GM18508 (cell line): ENCODE data around the gene PSRC1.
"Not testable (repeated sequence)": the region's sequence is repeated elsewhere in the genome, so short reads cannot be mapped to it uniquely, and the experiment has no call there.

Experiments used
- ATAC-seq: cut with Tn5 transposase; IDR thresholded peaks from one replicate; pipeline ENCODE4 v1.9.1; 2021; ENCODE audit warnings: moderate number of reproducible peaks; ENCODE audit not compliant: insufficient read depth, unreplicated experiment

Gene PSRC1

GRCh38 chr1:109298666-109299557 lies 16.0 kb upstream of the PSRC1 start:
- ATAC-seq: no peak

- ATAC-seq: no peak
Observed at GRCh38 chr1:109296782-109297181, 13.8 kb upstream of the PSRC1 start.

DNA sequence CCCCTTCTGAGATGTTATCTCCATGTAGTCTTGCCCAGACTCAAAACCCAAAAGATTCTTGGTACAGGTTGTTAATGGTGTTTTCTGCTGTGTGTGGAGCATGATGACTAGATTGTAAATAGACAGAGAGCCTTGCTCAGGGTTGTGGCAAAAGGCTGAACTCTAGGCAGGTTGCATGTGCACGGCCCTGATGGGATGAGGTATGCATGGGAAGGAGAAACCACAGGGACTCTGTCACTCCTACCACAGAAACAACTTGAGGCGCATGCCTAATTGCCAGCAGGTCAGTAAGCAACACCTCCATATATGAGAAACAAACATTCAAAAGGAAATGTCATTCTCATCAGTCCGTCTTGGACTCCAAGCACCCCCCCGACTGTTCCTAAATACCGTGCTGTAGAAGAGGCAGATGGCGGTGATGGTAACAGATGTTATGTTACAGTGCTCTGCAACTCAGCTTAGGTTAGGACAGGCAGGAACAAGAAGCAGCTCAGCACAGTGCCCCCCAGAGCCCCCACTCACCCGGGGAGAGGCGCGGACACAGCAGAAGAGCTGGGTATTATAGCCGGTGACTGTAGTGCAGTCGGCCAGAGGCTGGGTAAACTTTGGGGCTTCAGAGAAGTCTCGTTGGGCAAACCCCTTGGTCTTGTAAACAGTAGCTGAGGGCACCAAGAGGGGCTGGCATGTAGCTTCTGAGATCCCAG lies 12.9 kb upstream of the PSRC1 start:
- no peak for ATAC-seq

- ATAC-seq: no peak
Observed at GRCh38 chr1:109294481-109294880, 11.5 kb upstream of the PSRC1 start.

GRCh38 chr1:109293026-109293425 lies 10.1 kb upstream of the PSRC1 start:
- no peak for ATAC-seq

GRCh38 chr1:109292364-109292763 lies 9.4 kb upstream of the PSRC1 start:
- no peak for ATAC-seq

GRCh38 chr1:109290998-109291397 lies 8.1 kb upstream of the PSRC1 start:
- no peak for ATAC-seq

DNA sequence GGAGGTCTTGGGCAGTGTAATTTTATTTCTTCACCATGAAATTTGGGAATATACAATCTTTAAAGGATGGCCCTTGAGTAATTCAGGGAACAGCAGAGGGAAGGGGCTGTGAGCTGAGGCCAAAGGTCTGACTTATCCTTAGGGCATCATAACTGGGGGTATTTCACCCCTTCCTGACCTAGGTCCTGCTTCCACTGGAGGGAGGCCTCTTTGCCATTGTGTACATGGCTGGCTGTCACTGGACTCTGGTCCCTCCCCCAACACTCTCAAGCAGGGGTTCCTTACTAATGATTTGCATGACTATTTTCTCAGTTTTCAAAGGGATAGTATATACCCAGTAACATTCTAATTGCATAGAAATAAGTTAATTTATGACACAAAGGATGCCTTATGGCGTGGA lies 7.2 kb upstream of the PSRC1 start:
- no peak for ATAC-seq

- ATAC-seq: not testable (repeated sequence)
Observed at GRCh38 chr1:109286762-109287161, 3.8 kb upstream of the PSRC1 start.

GRCh38 chr1:109283748-109284600 lies 1.0 kb upstream of the PSRC1 start:
- ATAC-seq: no peak

DNA sequence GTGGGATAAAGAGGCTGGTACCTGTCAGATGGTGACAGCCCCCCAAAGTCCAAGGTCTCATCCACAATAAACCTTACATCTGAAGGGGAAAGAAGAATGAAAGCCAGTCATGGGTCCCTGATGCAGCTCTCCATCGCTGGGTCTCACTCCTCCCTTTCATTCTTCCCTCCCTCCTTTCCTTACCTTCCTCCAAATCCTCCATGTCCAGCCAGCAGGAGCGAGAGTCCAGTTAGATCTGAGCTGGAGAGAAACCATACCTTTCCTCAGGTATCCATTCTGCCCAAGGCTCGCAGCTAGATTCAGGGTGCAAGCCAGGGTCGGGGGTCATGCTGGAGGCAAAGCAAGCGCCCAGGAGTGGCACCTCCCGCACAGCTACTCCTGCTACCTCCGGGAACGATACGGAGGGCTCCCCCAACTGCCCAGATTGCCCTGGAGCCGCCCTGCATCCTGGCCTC lies 421 bp downstream of the PSRC1 start:
- no peak for ATAC-seq

GRCh38 chr1:109281680-109282496 lies 1.1 kb downstream of the PSRC1 start:
- no peak for ATAC-seq

DNA sequence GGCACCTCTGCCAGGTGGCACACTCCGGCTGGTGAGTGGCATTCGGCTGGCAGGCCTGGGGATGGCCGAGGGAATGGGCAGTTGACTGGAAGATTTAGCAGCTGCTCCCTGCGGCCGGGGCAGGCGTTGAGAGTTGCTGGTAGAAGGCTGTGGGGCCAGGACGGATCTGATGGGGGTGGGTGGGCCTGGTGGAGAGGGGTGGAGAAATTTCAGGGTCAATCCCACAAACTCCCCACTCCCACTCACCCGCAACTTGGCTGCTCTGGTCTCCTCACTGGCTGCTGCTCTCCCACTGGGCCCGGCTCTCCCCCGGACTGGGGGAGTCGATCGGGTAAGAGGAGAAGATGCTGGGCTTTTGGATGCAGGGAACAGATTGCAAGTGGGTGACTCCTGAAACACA lies 2.1 kb downstream of the PSRC1 start:
- no peak for ATAC-seq

DNA sequence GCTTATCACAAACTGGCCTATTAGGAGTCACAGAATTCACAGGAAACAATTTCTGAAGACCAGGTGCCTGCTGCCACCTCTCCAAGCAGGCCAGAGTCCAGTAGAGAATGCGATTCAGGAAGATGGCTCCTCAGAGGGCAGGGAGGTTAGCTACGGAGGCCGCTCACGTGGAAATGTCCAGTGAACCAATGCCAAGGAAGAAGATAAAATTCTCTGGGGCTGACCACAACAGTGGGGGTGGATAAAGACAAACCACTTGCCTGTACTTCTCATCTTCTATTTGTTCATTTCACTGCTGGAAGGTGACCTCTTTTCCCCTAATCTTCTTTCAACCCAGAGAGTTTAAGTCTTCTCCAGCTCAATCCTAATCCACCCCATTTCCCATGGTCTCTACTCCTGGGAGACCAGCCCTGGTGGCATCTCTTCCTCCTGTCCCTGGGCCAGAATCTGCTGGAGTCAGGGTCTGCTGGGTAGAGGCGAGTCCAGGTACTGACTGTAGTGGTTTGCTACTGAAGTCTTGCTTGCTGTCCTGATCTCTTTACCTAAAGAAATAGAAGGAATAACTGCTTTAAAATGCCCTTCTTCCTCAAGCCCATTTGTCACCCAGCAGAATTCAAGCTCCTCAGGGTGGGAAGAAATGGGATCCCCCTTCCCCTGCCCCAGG lies 3.2 kb downstream of the PSRC1 start:
- ATAC-seq: no peak

DNA sequence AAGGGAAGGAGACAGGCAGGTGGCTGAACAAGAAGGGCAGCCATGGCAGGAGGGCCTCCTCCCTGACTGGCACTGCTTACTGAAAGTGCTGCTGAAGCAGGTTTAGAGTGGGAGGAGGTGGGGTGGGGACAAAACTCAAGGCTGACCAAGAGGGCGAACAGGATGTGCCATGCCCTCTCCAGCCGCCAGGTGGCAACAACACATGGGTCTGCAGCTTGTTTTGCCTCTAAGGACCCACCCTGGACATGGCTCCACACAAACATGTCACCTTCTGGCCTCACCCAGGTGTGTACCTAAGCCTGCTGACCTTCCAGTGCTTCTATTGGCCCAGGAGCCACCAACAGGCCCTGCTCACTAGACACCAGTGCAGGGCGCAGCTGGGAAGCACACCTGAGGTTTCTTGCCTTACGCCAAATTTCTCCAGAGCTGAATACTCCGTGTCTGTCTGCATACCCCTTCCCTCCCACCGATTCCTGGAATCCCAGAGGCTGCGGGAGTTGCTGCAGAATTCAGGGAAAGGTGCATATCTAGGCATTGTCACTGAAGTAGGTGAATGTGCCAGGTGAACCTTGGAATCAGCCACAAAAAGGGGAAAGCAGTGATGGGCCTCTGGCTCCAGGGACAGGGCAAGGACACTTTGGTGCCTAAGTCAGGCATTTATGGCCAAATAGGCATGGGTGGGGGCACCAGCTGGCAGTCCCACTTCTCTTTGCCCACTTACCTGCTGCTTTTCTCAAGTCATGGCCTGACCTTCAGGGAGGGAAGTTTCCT lies 5.3 kb downstream of the PSRC1 start:
- no peak for ATAC-seq

DNA sequence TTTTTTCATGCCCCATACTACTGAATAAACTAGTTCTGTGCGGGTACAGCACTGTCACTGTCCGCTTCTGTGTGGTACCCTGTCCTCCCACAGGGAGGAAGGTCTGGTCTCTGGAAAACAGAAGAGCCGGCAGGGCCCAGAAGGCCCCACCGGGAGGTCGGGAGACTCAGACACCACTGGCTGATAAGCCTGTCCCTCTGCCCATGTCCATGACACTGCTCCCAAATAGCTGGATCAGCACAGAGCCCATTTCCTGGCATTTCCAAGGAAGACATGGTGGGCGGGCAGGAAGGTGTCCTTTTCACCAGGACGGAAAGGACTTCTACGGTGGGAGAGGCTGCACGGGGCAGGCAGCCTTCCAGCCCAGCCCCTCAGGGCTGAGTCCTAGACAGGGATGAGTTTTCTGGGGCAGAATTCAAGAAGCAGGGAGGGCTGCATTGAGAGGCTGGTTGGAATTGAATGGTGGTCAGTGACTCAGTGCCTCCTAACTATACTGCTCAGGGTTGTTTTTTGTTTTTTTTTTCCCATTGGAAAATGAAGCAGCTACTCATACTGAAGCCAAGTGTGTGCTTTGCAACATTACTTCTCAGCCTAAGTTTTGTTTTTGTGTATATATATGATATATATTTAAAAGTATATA lies 7.1 kb downstream of the PSRC1 start:
- no peak for ATAC-seq

DNA sequence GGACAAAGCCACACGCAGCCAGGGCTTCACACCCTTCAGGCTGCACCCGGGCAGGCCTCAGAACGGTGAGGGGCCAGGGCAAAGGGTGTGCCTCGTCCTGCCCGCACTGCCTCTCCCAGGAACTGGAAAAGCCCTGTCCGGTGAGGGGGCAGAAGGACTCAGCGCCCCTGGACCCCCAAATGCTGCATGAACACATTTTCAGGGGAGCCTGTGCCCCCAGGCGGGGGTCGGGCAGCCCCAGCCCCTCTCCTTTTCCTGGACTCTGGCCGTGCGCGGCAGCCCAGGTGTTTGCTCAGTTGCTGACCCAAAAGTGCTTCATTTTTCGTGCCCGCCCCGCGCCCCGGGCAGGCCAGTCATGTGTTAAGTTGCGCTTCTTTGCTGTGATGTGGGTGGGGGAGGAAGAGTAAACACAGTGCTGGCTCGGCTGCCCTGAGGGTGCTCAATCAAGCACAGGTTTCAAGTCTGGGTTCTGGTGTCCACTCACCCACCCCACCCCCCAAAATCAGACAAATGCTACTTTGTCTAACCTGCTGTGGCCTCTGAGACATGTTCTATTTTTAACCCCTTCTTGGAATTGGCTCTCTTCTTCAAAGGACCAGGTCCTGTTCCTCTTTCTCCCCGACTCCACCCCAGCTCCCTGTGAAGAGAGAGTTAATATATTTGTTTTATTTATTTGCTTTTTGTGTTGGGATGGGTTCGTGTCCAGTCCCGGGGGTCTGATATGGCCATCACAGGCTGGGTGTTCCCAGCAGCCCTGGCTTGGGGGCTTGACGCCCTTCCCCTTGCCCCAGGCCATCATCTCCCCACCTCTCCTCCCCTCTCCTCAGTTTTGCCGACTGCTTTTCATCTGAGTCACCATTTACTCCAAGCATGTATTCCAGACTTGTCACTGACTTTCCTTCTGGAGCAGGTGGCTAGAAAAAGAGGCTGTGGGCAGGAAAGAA lies 8.1 kb downstream of the PSRC1 start:
- ATAC-seq: no peak
